Gastrocnemius medialis (tissue), 4 donors: Measurements from ENCODE around the gene ZNF438. TPM values are rescaled to one million over a fixed set of nuclear protein-coding genes. Genes with fewer than 3 reads are reported as not detected.

Experiments used
- ATAC-seq, 2 donors: fragments of 150-250 bp; one replicate each; pipeline ENCODE4 v1.9.1; 2016
- DNase-seq, 2 donors: peaks; one replicate each; pipeline ENCODE4 v3.0.0-alpha.2; 2019
- H3K27ac ChIP-seq, 4 donors: fragments of 200-600 bp; sonication (generic); 1 replicate in 1 of 4; 2 replicates in 3 of 4; pipeline ENCODE4 v1.5.1; 2016 to 2018; ENCODE audit warnings: mild to moderate bottlenecking in 2 of 4, moderate library complexity in 1 of 4
- H3K27me3 ChIP-seq, 3 donors: fragments of 200-600 bp; sonication (generic) in 2 of 3; 1 replicate in 1 of 3; 2 replicates in 2 of 3; pipeline versions ENCODE4 v1.5.1 to v1.6.0; 2016 to 2019; ENCODE audit warnings: mild to moderate bottlenecking in 1 of 3, moderate library complexity in 1 of 3
- H3K36me3 ChIP-seq, 2 donors: fragments of 200-600 bp; sonication (generic) in 1 of 2; one replicate each; pipeline ENCODE4 v1.5.1; 2017 to 2018
- H3K4me1 ChIP-seq, 2 donors: fragments of 200-600 bp; sonication (generic) in 1 of 2; one replicate each; pipeline ENCODE4 v1.5.1; 2016 to 2017; ENCODE audit warnings: mild to moderate bottlenecking in 2 of 2
- H3K4me3 ChIP-seq, 4 donors: fragments of 200-600 bp; sonication (generic) in 3 of 4; 1 replicate in 1 of 4; 2 replicates in 3 of 4; pipeline ENCODE4 v1.5.1; 2016 to 2019; ENCODE audit warnings: mild to moderate bottlenecking in 2 of 4
- H3K9me3 ChIP-seq, 3 donors: fragments of 200-600 bp; sonication (generic) in 2 of 3; 1 replicate in 1 of 3; 2 replicates in 2 of 3; pipeline ENCODE4 v1.5.1; 2016 to 2019
- POLR2A ChIP-seq, 2 donors: fragments of 450-650 bp; IDR thresholded peaks; one replicate each; pipeline ENCODE4 v1.6.1; 2017; ENCODE audit warnings: antibody characterized with exemption in 2 of 2, mild to moderate bottlenecking in 2 of 2, moderate library complexity in 2 of 2
- in situ Hi-C, 4 donors: fragments of 200-750 bp; cut with MboI; loops; one replicate each; pipeline versions ENCODE4 v1.15.0 to v1.8.0; 2017; ENCODE audit warnings: low sequenced_read_pairs in 4 of 4
- intact Hi-C: fragments of 100-400 bp; cut with DNase I; formaldehyde crosslinking; loops from one replicate; pipeline ENCODE4 v1.15.1; 2023; ENCODE audit warnings: low total_unique reads
- total RNA-seq, 4 donors: library from RNA; depleted of rRNA; stranded (reverse); fragments of >200 nt; gene quantifications; one replicate each; pipeline versions ENCODE4 v1.1.0 to v1.2.3, GENCODE V29; 2016
- TF ChIP-seq, protein P1 (sequence below), 5 experiments: fragments of 450-650 bp in 3 of 5; fragments of 200-600 bp in 2 of 5; sonication (generic) in 2 of 5; IDR thresholded peaks in 4 of 5; conservative IDR thresholded peaks in 1 of 5; 1 replicate in 4 of 5; 2 replicates in 1 of 5; pipeline ENCODE4 v1.5.1; 2016 to 2019; ENCODE audit warnings: antibody characterized with exemption in 5 of 5, mild to moderate bottlenecking in 3 of 5, moderate library complexity in 3 of 5

ZNF438 gene
- total RNA-seq, 4 donors from 2014 or later: 14.4 to 37.0 (median 26.5) TPM

DNA sequence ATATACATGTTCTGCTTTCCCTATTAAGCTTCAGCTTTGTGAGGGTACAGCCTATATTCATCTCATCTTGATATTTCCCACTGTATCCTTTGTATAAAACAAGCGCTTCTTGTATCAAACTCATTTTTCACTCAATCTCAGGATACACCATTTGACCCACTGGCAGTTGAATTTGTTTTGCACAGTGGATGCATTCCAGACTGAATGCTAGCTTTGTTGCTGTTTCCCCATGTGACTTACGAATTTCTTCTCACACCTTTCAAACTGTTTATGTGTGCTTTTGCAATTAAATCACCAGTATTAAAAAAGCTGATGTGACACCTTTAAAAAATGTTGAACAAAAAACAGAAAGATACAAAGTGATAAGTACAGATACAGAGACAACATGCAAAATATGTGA, 180.9 kb downstream of the ZNF438 start:
- H3K36me3 ChIP-seq: peaks cover 0 to 10% of the 10 kb centered on the region in 2 donors

GRCh38 chr10:30849231-30850035, 182.2 kb downstream of the ZNF438 start:
- H3K4me1 ChIP-seq: no peaks in the 10 kb centered on the region
- H3K27ac ChIP-seq: no peak overlapping the region
- intact Hi-C loops: no loop called here
- H3K9me3 ChIP-seq: no peaks in the 10 kb centered on the region
- no peak overlapping the region for H3K4me3 ChIP-seq
- in situ Hi-C loops: no loop called here
- TF ChIP-seq, protein P1, sequence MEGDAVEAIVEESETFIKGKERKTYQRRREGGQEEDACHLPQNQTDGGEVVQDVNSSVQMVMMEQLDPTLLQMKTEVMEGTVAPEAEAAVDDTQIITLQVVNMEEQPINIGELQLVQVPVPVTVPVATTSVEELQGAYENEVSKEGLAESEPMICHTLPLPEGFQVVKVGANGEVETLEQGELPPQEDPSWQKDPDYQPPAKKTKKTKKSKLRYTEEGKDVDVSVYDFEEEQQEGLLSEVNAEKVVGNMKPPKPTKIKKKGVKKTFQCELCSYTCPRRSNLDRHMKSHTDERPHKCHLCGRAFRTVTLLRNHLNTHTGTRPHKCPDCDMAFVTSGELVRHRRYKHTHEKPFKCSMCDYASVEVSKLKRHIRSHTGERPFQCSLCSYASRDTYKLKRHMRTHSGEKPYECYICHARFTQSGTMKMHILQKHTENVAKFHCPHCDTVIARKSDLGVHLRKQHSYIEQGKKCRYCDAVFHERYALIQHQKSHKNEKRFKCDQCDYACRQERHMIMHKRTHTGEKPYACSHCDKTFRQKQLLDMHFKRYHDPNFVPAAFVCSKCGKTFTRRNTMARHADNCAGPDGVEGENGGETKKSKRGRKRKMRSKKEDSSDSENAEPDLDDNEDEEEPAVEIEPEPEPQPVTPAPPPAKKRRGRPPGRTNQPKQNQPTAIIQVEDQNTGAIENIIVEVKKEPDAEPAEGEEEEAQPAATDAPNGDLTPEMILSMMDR (IDR thresholded peaks at IDR 0.05 in 4 of 5, conservative IDR thresholded peaks at IDR 0.05 in 1 of 5): no peak
- no peak for TF ChIP-seq POLR2A (IDR thresholded peaks at IDR 0.05)
- H3K36me3 ChIP-seq: peaks cover 0 to 10% of the 10 kb centered on the region in 2 donors
- no peaks in the 10 kb centered on the region for H3K27me3 ChIP-seq
- ATAC-seq (no peak), DNase-seq (no peak)

More for the DNA sequence above, 180.9 kb downstream of the ZNF438 start:
- intact Hi-C loops (no loop called here), in situ Hi-C loops (no loop called here)
- Histone ChIP-seq H3K4me1 (peaks cover 0 to 2% of the 10 kb centered on the region in 2 donors), H3K27me3 (no peaks in the 10 kb centered on the region), H3K27ac (no peak overlapping the region), H3K9me3 (no peaks in the 10 kb centered on the region), H3K4me3 (no peak overlapping the region)
- TF ChIP-seq POLR2A (IDR thresholded peaks at IDR 0.05): no peak
- TF ChIP-seq, protein P1 (IDR thresholded peaks at IDR 0.05 in 4 of 5, conservative IDR thresholded peaks at IDR 0.05 in 1 of 5): no peak
- DNase-seq (no peak), ATAC-seq (no peak)

- Histone ChIP-seq H3K27ac (no peak overlapping the region), H3K4me3 (no peak overlapping the region), H3K9me3 (no peaks in the 10 kb centered on the region), H3K4me1 (peaks cover 4 to 5% of the 10 kb centered on the region in 2 donors), H3K27me3 (no peaks in the 10 kb centered on the region), H3K36me3 (peaks cover 0 to 10% of the 10 kb centered on the region in 2 donors)
- in situ Hi-C loops: no loop called here
- intact Hi-C loops: no loop called here
- no peak for DNase-seq
- ATAC-seq: no peak
- TF ChIP-seq POLR2A (IDR thresholded peaks at IDR 0.05): no peak
- TF ChIP-seq, protein P1 (IDR thresholded peaks at IDR 0.05 in 4 of 5, conservative IDR thresholded peaks at IDR 0.05 in 1 of 5): no peak
These were observed 183.2 kb downstream of the ZNF438 start for GRCh38 chr10:30848396-30849032.

GRCh38 chr10:30847642-30848041, 184.0 kb downstream of the ZNF438 start:
- no peak for DNase-seq
- H3K9me3 ChIP-seq: no peaks in the 10 kb centered on the region
- peaks cover 13 to 14% of the 10 kb centered on the region in 2 donors for H3K4me1 ChIP-seq
- no peak for ATAC-seq
- H3K4me3 ChIP-seq: no peak overlapping the region
- H3K27me3 ChIP-seq: no peaks in the 10 kb centered on the region
- no peak for TF ChIP-seq POLR2A (IDR thresholded peaks at IDR 0.05)
- TF ChIP-seq, protein P1 (IDR thresholded peaks at IDR 0.05 in 4 of 5, conservative IDR thresholded peaks at IDR 0.05 in 1 of 5): no peak
- in situ Hi-C loops: no loop called here
- H3K27ac ChIP-seq: no peak overlapping the region
- H3K36me3 ChIP-seq: peaks cover 0 to 10% of the 10 kb centered on the region in 2 donors
- intact Hi-C loops: no loop called here
